GM10266 (cell line): ENCODE results near the gene DNASE1L2.

Experiments
- DNase-seq: peaks from one replicate; pipeline ENCODE4 v3.0.0; 2012; ENCODE audit errors: extremely low spot score
- CTCF ChIP-seq: IDR thresholded peaks from 2 replicates; pipeline ENCODE4 v1.5.1; 2012; ENCODE audit warnings: mild to moderate bottlenecking, low read depth; ENCODE audit not compliant: control insufficient read depth, insufficient read depth; ENCODE audit errors: missing control alignments

The DNASE1L2 gene

GRCh38 chr16:2208308-2208707 is 27.9 kb upstream of the DNASE1L2 start:
- DNase-seq, result no peak
- TF ChIP-seq CTCF, result no peak

- TF ChIP-seq CTCF, result no peak
- DNase-seq, result no peak
Observed at GRCh38 chr16:2208772-2209171, 27.5 kb upstream of the DNASE1L2 start.

GRCh38 chr16:2209258-2210008 is 26.8 kb upstream of the DNASE1L2 start:
- no peak for DNase-seq

GRCh38 chr16:2210009-2210332 is 26.3 kb upstream of the DNASE1L2 start:
- no peak for DNase-seq
- no peak for TF ChIP-seq CTCF

More at GRCh38 chr16:2209258-2210008, 26.8 kb upstream of the DNASE1L2 start:
- TF ChIP-seq CTCF, result no peak

- TF ChIP-seq CTCF, result no peak
- DNase-seq, result no peak
Observed at GRCh38 chr16:2210386-2211365, 25.6 kb upstream of the DNASE1L2 start, which contains the start of gene BRICD5. BRICD5 (minus strand) TSS chr16:2210863; CDS start chr16:2210833, 30 bp downstream.

GRCh38 chr16:2211923-2212347 is 24.3 kb upstream of the DNASE1L2 start:
- TF ChIP-seq CTCF, result no peak

More at GRCh38 chr16:2211923-2212347, 24.3 kb upstream of the DNASE1L2 start:
- no peak for DNase-seq
